IMR-90 (cell line): Measurements from ENCODE around the gene TJP1. TPM values are rescaled to one million over a fixed set of nuclear protein-coding genes. Genes with fewer than 3 reads are reported as not detected.

Experiments
- ATAC-seq: fragments of 200-7000 bp; cut with Tn5 transposase; 2 replicates; pipeline ENCODE4 v1.9.1; 2020; ENCODE audit warnings: low read depth, mild to moderate bottlenecking, moderate library complexity
- BruUV-seq: library from RNA; stranded (reverse); fragments of 400-500 nt; replicated peaks from 2 replicates; lab custom pipeline; 2021; lab: Mats Ljungman, UMichigan
- CTCF ChIA-PET: fragments of 300-600 bp; formaldehyde crosslinking; extraction: SDS; loops from one replicate; lab custom pipeline; 2021; ENCODE audit warnings: antibody characterized with exemption; lab: Yijun Ruan, JAX
- POLR2A ChIA-PET: fragments of 300-600 bp; sonication (Branson Sonifier 250); formaldehyde crosslinking; loops from one replicate; lab custom pipeline; 2022; ENCODE audit warnings: antibody characterized with exemption; ENCODE audit not compliant: unreplicated experiment; lab: Charles Lee
- DNase-seq: peaks from one replicate; pipeline ENCODE4 v3.0.0; 2013
- H2AFZ ChIP-seq: replicated peaks from 2 replicates; pipeline ENCODE3; 2013; ENCODE audit warnings: low read length, mild to moderate bottlenecking; ENCODE audit not compliant: poor library complexity
- H2AK5ac ChIP-seq: 2 replicates; pipeline ENCODE4 v1.6.1; 2013; ENCODE audit warnings: low read depth, low read length, inconsistent platforms
- H2AK9ac ChIP-seq: replicated peaks from 2 replicates; pipeline ENCODE3; 2013; ENCODE audit warnings: mild to moderate bottlenecking, low read depth, low read length, moderate library complexity; ENCODE audit not compliant: poor library complexity
- H2BK120ac ChIP-seq: 2 replicates; pipeline ENCODE4 v1.6.1; 2013; ENCODE audit warnings: low read depth, low read length, inconsistent platforms
- H2BK15ac ChIP-seq: 3 replicates; pipeline ENCODE4 v1.6.1; 2013; ENCODE audit warnings: low read depth, low read length, inconsistent platforms
- H2BK20ac ChIP-seq: 2 replicates; pipeline ENCODE4 v1.6.1; 2013; ENCODE audit warnings: low read depth, mild to moderate bottlenecking, inconsistent platforms, low read length, moderate library complexity
- H2BK5ac ChIP-seq: 2 replicates; pipeline ENCODE4 v1.6.1; 2013; ENCODE audit warnings: mild to moderate bottlenecking, low read depth, low read length, inconsistent platforms; ENCODE audit not compliant: poor library complexity, severe bottlenecking
- H3K14ac ChIP-seq: replicated peaks from 2 replicates; pipeline ENCODE4 v1.6.1; 2013; ENCODE audit warnings: low read depth, low read length, inconsistent platforms
- H3K18ac ChIP-seq: 2 replicates; pipeline ENCODE4 v1.6.1; 2013; ENCODE audit warnings: low read depth, low read length, control low read depth
- H3K23ac ChIP-seq: 2 replicates; pipeline ENCODE4 v1.6.1; 2013; ENCODE audit warnings: low read depth, low read length, inconsistent platforms
- H3K27ac ChIP-seq: 2 replicates; pipeline ENCODE4 v1.5.1; 2013; ENCODE audit warnings: mild to moderate bottlenecking, control low read depth, low read length; ENCODE audit not compliant: insufficient read depth
- H3K27me3 ChIP-seq: 2 replicates; pipeline ENCODE4 v1.6.1; 2013; ENCODE audit warnings: low read length; ENCODE audit not compliant: control insufficient read depth, insufficient read depth
- H3K36me3 ChIP-seq: 2 replicates; pipeline ENCODE4 v1.6.1; 2013; ENCODE audit warnings: low read length, mixed read lengths; ENCODE audit not compliant: control insufficient read depth, insufficient read depth
- H3K4ac ChIP-seq: 2 replicates; pipeline ENCODE4 v1.6.1; 2013; ENCODE audit warnings: low read depth, low read length, inconsistent platforms
- H3K4me1 ChIP-seq: 2 replicates; pipeline ENCODE4 v1.6.1; 2013; ENCODE audit warnings: low read length, mixed read lengths; ENCODE audit not compliant: control insufficient read depth, insufficient read depth
- H3K4me2 ChIP-seq: 2 replicates; pipeline ENCODE4 v1.6.1; 2013; ENCODE audit warnings: low read depth, mild to moderate bottlenecking, control low read depth, low read length, moderate library complexity
- H3K4me3 ChIP-seq: 2 replicates; pipeline ENCODE4 v1.5.1; 2013; ENCODE audit warnings: low read depth, mild to moderate bottlenecking, control low read depth, low read length, moderate library complexity; ENCODE audit not compliant: insufficient read depth
- H3K56ac ChIP-seq: 2 replicates; pipeline ENCODE4 v1.6.1; 2013; ENCODE audit warnings: low read length, inconsistent platforms; ENCODE audit not compliant: insufficient read depth; ENCODE audit errors: extremely low read depth
- H3K79me1 ChIP-seq, 2 experiments: 2 replicates each; pipeline ENCODE4 v1.6.1; 2013; ENCODE audit warnings: low read length in 2 of 2, inconsistent platforms in 1 of 2, low read depth in 1 of 2
- H3K9ac ChIP-seq: 2 replicates; pipeline ENCODE4 v1.6.1; 2013; ENCODE audit warnings: low read depth, low read length, control low read depth
- H3K9me1 ChIP-seq: 2 replicates; pipeline ENCODE4 v1.6.1; 2013; ENCODE audit warnings: low read length, inconsistent platforms; ENCODE audit not compliant: insufficient read depth
- H3K9me3 ChIP-seq: 2 replicates; pipeline ENCODE4 v1.6.1; 2013; ENCODE audit warnings: low read length; ENCODE audit not compliant: control insufficient read depth, insufficient read depth
- H4K20me1 ChIP-seq: 2 replicates; pipeline ENCODE4 v1.6.1; 2013; ENCODE audit warnings: low read length, inconsistent platforms; ENCODE audit not compliant: insufficient read depth
- H4K5ac ChIP-seq: 2 replicates; pipeline ENCODE4 v1.6.1; 2013; ENCODE audit warnings: mild to moderate bottlenecking, low read depth, low read length, control low read depth
- H4K8ac ChIP-seq, 2 experiments: 2 replicates each; pipeline ENCODE4 v1.6.1; 2013; ENCODE audit warnings: low read depth in 2 of 2, low read length in 2 of 2, control low read depth in 1 of 2, inconsistent platforms in 1 of 2
- H4K91ac ChIP-seq: 2 replicates; pipeline ENCODE4 v1.6.1; 2013; ENCODE audit warnings: low read depth, low read length, inconsistent platforms; ENCODE audit not compliant: insufficient read depth
- BHLHE40 ChIP-seq: fragments of 150-350 bp; IDR thresholded peaks from 2 replicates; pipeline ENCODE4 v1.6.1; 2016; ENCODE audit warnings: mild to moderate bottlenecking, low read depth, low read length
- WGBS, 2 experiments: methylation state at CpG; one replicate each; pipeline versions ENCODE4 v1.1.5 to v1.1.7; 2013; ENCODE audit warnings: missing lambda C conversion rate in 2 of 2; ENCODE audit not compliant: insufficient read length in 1 of 2; ENCODE audit errors: extremely low coverage in 2 of 2; 5-methylcytosine and 5-hydroxymethylcytosine counted together
- dilution Hi-C: fragments of 300-500 bp; cut with HindIII; formaldehyde crosslinking; loops from one replicate; pipeline ENCODE4 v1.14.3; 2018; ENCODE audit warnings: low sequenced_read_pairs; ENCODE audit not compliant: unreplicated experiment
- in situ Hi-C: fragments of 300-500 bp; cut with MboI; formaldehyde crosslinking; loops from 3 replicates; pipeline ENCODE4 v1.14.3; 2019; ENCODE audit warnings: low sequenced_read_pairs, inconsistent platforms, mixed read lengths
- intact Hi-C: fragments of 100-400 bp; cut with micrococcal nuclease; formaldehyde crosslinking; loops from 2 replicates; pipeline ENCODE4 v1.10.0; 2022
- polyA plus RNA-seq, 3 experiments: library from polyadenylated mRNA; depleted of rRNA; stranded (reverse); fragments of >200 nt; gene quantifications; 2 replicates each; pipeline ENCODE4 v1.2.3, GENCODE V29; 2012; ENCODE audit warnings: low replicate concordance in 1 of 3
- total RNA-seq: library from RNA; depleted of rRNA; stranded (reverse); fragments of >200 nt; gene quantifications from 2 replicates; pipeline ENCODE4 v1.2.3, GENCODE V29; 2012
- TF ChIP-seq, protein P1 (sequence below): conservative IDR thresholded peaks from 2 replicates; pipeline ENCODE4 v1.5.1; 2012; ENCODE audit warnings: mild to moderate bottlenecking, low read depth, low read length, improper control_type of control experiment

Gene TJP1
- total and polyA plus RNA-seq, 2 of the 4 experiments (the other 2 are of a cell fraction) = 42.2 to 43.4 TPM

DNA sequence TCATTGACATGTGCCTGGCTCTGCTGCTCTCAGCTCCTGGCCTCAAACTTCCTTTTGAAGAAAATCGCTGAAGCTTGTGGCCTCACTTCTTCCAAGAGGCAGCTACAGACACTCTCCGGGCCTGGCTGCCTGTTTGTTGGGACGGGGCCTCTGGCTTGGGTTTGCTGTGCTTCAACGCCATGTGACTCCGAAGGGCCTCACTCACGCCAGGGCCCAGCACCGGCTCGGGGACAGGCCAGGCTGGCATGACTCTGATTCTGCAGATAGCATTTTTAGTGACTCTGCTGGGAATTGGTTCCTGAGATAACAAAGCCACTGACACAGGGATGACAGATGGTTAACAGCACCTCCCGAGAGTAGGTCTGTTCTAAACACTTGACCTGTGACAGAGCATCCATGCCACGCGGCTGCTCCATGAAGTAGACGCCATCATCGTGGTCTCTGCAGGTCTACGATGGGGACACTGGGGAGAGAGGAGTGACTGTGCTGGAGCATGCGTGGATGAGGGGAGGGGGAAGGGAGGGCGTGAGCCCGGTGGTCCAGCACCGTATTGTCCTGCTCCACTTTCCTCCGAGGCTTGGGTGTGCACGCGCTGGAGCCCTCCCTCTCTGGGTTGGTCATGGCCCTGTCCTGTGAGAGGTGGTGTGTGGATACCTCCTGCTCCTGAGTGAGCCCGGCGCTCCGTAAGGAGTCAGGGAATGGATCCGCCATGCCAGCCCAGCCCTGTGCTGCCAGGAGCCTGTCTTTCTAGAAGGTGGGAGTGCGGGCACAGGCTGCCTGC, 133.6 kb downstream of the TJP1 start:
- H2AFZ ChIP-seq = no peak overlapping the region
- no peak overlapping the region for H4K91ac ChIP-seq
- dilution Hi-C loops (no loop called here), in situ Hi-C loops (no loop called here), intact Hi-C loops (no loop called here)
- H3K56ac ChIP-seq = no peak overlapping the region
- WGBS, 2 experiments = 92% methylated on average over 14 of the region's 26 CpGs; no CpG with 5 or more reads in 1 of the 2 experiments
- no peak overlapping the region for H3K27ac ChIP-seq
- ChIA-PET POLR2A (no interaction called here), CTCF (no interaction called here)
- H2BK120ac ChIP-seq = no peak overlapping the region
- peaks cover 9% of the 10 kb centered on the region for H3K4me1 ChIP-seq
- no peak overlapping the region for H2AK5ac ChIP-seq
- peaks cover 11% of the 10 kb centered on the region for H3K9me1 ChIP-seq
- no peaks in the 10 kb centered on the region for H3K36me3 ChIP-seq
- no peak overlapping the region for H4K5ac ChIP-seq
- no TSS peak for BruUV-seq
- DNase-seq (no peak), ATAC-seq (no peak)
- no peaks in the 10 kb centered on the region for H3K27me3 ChIP-seq
- no peak overlapping the region for H2BK15ac ChIP-seq
- H4K20me1 ChIP-seq = no peaks in the 10 kb centered on the region
- no peak overlapping the region for H3K4ac ChIP-seq
- H3K23ac ChIP-seq = no peak overlapping the region
- H2BK20ac ChIP-seq = no peak overlapping the region
- H3K18ac ChIP-seq = no peak overlapping the region
- H2AK9ac ChIP-seq = no peak overlapping the region
- H3K4me3 ChIP-seq = no peak overlapping the region
- no peak overlapping the region for H4K8ac ChIP-seq
- no peak for TF ChIP-seq BHLHE40
- TF ChIP-seq, protein P1, sequence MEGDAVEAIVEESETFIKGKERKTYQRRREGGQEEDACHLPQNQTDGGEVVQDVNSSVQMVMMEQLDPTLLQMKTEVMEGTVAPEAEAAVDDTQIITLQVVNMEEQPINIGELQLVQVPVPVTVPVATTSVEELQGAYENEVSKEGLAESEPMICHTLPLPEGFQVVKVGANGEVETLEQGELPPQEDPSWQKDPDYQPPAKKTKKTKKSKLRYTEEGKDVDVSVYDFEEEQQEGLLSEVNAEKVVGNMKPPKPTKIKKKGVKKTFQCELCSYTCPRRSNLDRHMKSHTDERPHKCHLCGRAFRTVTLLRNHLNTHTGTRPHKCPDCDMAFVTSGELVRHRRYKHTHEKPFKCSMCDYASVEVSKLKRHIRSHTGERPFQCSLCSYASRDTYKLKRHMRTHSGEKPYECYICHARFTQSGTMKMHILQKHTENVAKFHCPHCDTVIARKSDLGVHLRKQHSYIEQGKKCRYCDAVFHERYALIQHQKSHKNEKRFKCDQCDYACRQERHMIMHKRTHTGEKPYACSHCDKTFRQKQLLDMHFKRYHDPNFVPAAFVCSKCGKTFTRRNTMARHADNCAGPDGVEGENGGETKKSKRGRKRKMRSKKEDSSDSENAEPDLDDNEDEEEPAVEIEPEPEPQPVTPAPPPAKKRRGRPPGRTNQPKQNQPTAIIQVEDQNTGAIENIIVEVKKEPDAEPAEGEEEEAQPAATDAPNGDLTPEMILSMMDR = no peak
- H2BK5ac ChIP-seq = no peak overlapping the region
- no peaks in the 10 kb centered on the region for H3K79me1 ChIP-seq
- no peak overlapping the region for H3K9ac ChIP-seq
- H3K9me3 ChIP-seq = no peaks in the 10 kb centered on the region
- no peak overlapping the region for H3K14ac ChIP-seq
- H3K4me2 ChIP-seq = no peak overlapping the region
